Activated naive CD4-positive, alpha-beta T cell treated with anti-CD3 and anti-CD28 coated beads, Interleukin-2, amount 50 U/mL, for 24 hours (primary cell): Measurements from ENCODE around the gene XRCC6.
A peak's percentile ranks its signal among the peaks of the same experiment; 100 is the strongest.
"Not testable (repeated sequence)": the region's sequence is repeated elsewhere in the genome, so short reads cannot be mapped to it uniquely, and the experiment has no call there.

ENCODE experiments used
- H3K27ac Mint-ChIP-seq: one replicate; pipeline ENCODE4 v1.8.0; 2021; ENCODE audit warnings: mild to moderate bottlenecking, mixed read lengths
- H3K27me3 Mint-ChIP-seq: one replicate; pipeline ENCODE4 v1.8.0; 2021; ENCODE audit warnings: mixed read lengths
- H3K36me3 Mint-ChIP-seq: one replicate; pipeline ENCODE4 v1.8.0; 2021; ENCODE audit warnings: mixed read lengths
- H3K4me1 Mint-ChIP-seq: one replicate; pipeline ENCODE4 v1.8.0; 2021; ENCODE audit warnings: mixed read lengths
- H3K4me3 Mint-ChIP-seq: one replicate; pipeline ENCODE4 v1.8.0; 2021; ENCODE audit warnings: mild to moderate bottlenecking, mixed read lengths
- H3K9me3 Mint-ChIP-seq: one replicate; pipeline ENCODE4 v1.8.0; 2021; ENCODE audit warnings: mixed read lengths

XRCC6 gene

DNA sequence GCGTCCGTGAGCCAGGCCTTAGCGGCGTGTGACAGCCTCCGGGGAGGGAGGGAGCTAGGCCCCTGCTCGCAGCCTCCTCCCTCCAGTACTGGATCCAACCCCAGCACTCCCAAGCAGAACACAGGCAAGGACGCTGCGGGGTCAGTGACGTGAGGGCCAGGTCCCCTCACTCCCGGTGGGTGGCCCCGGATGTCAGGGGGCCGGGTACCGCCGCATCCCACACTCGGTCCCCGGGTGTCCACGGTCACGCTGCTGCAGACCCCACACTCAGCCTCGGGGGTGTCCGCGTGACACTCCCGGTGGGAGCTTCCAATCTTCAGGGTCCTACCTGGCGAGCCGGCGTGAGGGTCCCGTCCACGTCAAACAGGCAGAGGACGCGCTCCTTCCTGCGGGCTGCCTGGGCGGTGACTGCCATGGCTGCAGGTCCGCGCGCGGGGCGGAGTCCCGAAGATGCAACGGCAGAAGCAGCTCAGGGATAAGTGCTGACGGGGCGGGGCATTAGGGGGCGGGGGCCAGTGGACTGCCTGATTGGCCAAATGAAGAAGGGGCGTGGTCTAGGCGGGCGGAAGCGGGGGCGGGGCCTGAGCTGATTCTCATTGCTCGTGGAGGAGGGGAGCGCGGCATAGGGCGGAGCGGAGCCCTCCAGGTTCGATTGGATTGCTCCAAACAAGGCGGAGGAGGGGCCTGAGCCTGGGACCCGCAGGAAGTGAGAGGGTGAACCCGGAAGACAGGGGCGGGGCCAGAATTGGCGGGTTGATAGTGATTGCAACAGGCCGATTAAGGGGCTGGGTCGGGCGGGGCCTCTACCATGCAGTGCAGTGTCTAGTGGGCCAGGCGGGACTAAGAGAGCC, 31.5 kb upstream of the XRCC6 start, which contains the start of gene PMM1:
Gene PMM1 (minus strand): TSS at position 450 of the 851 bp plus-strand sequence. CDS start 35 bp downstream, at position 415.
- Mint-ChIP-seq H3K27ac (peak within 1 kb of the TSS; percentile 70), H3K4me1 (peaks cover 24% of the 10 kb centered on the region), H3K4me3 (peak within 1 kb of the TSS; percentile 95), H3K9me3 (no peaks in the 10 kb centered on the region), H3K36me3 (no peaks in the 10 kb centered on the region), H3K27me3 (no peaks in the 10 kb centered on the region)

DNA sequence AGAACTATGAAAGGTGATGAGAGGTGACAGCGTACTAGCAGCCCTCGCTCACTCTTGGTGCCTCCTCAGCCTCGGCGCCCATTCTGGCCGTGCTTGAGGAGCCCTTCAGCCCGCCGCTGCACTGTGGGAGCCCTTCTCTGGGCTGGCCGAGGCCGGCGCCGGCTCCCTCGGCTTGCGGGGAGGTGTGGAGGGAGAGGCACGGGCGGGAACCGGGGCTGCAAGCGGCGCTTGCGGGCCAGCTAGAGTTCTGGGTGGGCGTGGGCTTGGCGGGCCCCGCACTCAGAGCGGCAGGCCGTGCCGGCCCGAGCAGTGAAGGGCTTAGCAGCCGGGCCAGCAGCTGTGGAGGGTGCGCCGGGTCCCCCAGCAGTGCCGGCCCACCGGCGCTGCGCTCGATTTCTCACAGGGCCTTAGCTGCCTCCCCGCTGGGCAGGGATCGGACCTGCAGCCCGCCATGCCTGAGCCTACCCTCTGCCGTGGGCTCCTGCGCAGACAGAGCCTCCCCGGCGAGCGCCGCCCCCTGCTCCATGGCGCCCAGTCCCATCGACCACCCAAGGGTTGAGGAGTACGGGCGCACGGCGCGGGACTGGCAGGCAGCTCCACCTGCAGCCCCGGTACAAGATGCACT, 27.6 kb upstream of the XRCC6 start:
- peaks cover 14% of the 10 kb centered on the region for H3K4me1 Mint-ChIP-seq
- H3K4me3 Mint-ChIP-seq: not testable (repeated sequence)

DNA sequence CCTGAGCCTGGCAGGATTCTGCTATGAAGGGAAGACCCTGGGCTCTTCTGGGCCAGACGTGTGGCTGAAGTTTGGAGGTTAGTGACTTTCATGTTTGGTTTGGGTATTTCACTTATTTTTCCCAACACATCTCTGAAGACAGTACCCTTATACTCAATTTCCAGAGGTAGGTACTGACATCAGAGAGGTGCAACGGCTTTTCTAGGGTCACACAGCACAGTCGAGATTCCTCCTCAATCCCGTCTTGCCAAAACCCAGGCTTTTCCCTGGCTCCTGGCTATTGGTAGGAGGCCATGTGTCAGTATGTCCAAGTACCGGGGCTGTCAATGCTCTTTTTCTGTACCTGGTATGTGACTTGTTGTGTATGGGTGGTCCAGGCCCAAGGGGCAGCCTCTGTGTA, 25.4 kb upstream of the XRCC6 start:
- H3K27me3 Mint-ChIP-seq: no peaks in the 10 kb centered on the region
- peak overlapping the region; percentile 30 for H3K27ac Mint-ChIP-seq
- no peaks in the 10 kb centered on the region for H3K9me3 Mint-ChIP-seq
- H3K4me1 Mint-ChIP-seq: no peaks in the 10 kb centered on the region
- no peak overlapping the region for H3K4me3 Mint-ChIP-seq
- H3K36me3 Mint-ChIP-seq: peaks cover 4% of the 10 kb centered on the region

More for the DNA sequence above, 27.6 kb upstream of the XRCC6 start:
- H3K36me3 Mint-ChIP-seq, H3K27ac Mint-ChIP-seq, H3K27me3 Mint-ChIP-seq, H3K9me3 Mint-ChIP-seq: not testable (repeated sequence)

DNA sequence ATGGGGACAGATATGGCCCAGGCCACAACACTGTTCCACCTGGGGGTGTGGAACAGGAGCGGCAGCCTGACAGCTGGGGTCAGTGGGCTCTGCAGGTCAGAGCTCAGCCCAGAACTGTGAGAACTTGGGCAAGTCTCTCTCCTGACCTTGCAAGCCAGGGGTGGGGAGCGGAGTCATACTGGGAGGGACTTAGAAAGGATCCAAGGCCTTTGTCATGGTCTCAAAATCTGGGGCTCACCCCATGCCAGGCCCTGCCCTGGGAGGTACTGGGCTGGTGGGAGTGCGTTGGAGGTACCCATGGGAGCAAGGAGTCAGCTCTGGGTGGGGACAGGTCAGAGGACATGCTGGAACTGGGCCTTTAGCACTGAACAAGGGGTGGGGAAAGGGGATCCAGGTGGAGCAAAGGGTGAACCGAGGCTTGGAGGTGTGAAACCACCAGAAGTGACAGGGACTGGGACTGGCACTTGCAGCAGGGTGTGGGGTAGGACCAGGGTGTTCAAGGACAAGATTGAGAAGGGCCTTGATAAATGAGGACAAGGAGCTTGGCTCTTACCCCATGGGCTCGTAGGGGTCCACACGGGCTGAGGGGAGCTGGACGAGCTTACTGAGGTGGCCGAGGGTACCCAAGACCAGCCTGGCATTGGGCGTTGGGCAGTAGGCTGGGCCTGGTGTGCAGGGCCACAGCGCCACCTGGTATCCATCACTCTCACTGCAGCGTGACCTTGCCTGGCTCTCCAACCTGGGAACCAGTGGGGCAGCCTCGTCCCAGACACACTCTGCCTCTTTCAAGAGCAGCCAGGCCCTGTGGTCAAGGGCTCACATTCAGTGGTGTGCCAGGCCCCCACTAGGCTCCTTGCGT, 24.1 kb upstream of the XRCC6 start:
- peaks cover 10% of the 10 kb centered on the region for H3K36me3 Mint-ChIP-seq
- H3K9me3 Mint-ChIP-seq: no peaks in the 10 kb centered on the region
- no peaks in the 10 kb centered on the region for H3K4me1 Mint-ChIP-seq
- no peaks in the 10 kb centered on the region for H3K27me3 Mint-ChIP-seq
- H3K4me3 Mint-ChIP-seq: no peak overlapping the region
- no peak overlapping the region for H3K27ac Mint-ChIP-seq

DNA sequence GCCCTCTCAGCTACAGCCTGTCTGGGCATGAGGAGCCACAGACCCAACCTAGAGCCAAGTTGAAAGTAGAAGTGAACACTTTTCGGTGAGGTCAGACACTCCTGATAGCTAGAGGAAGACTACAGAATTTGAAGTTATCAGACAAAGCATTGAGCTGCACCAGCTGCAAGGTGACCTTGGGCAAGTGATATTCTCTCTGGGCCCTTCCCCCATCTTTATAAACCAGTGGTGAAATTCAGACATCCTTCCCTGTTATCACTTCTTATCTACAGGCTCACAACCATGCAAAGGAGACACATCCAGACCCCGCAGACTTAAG, 23.5 kb upstream of the XRCC6 start:
- Mint-ChIP-seq H3K4me3 (no peak overlapping the region), H3K27ac (no peak overlapping the region), H3K36me3 (peaks cover 13% of the 10 kb centered on the region), H3K4me1 (no peaks in the 10 kb centered on the region), H3K27me3 (no peaks in the 10 kb centered on the region), H3K9me3 (no peaks in the 10 kb centered on the region)

DNA sequence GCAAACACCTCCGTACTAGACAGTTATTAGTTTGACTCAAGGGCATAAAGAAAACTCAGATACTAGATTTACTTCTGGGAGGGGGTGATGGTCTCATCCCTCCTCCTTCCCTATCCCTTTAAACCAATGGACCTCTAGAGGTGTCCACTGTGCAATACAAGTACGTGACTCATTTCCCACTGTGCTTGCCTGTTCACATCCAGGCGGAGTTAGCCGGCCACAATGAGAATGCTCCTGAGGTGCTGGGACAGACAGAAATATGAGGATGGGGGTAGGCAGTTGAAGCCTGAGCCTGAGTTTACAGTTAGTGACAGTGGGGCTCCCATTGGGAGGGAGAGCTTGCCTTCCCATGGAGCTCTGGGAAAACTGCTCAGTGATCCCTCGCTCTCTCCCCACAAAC, 23.0 kb upstream of the XRCC6 start:
- Mint-ChIP-seq H3K4me1 (peaks cover 4% of the 10 kb centered on the region), H3K27me3 (no peaks in the 10 kb centered on the region), H3K27ac (no peak overlapping the region), H3K9me3 (no peaks in the 10 kb centered on the region), H3K36me3 (peaks cover 18% of the 10 kb centered on the region), H3K4me3 (no peak overlapping the region)

DNA sequence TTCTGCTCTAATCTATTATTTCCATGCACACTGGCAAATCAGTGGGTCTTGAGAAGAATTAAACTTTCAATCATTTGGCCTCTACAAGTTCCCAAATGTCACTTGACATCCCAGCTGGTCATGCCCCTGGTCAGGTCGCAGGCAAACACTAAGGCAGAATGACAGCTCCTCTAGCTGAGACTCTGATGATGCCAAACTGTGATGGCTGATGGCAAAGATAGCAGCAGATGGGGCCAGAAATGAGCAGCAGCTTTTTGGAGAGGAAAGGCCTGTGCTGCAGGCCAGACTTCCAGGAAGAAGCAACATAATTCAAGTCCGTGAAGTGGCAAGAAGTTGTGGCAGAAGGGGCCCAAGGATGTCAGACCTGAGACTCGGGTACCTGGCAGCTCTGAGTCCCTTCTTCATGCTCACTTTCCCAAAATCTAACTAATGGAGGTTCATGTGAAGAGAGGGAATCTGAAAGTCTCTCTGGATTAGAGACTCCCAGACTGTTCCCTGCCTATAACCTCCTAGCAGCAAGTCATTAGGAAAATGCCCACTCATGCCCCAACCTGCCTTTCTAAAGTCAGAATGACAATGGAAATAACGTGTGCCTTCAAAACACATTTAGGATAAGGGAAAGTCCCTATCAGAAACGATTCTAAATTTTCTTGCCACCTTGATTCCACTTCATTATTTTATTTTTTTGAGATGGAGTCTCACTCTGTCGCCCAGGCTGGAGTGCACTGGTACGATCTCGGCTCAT, 22.0 kb upstream of the XRCC6 start:
- Mint-ChIP-seq H3K36me3 (peaks cover 20% of the 10 kb centered on the region), H3K27me3 (no peaks in the 10 kb centered on the region), H3K9me3 (no peaks in the 10 kb centered on the region), H3K4me3 (no peak overlapping the region), H3K27ac (no peak overlapping the region), H3K4me1 (peaks cover 14% of the 10 kb centered on the region)

DNA sequence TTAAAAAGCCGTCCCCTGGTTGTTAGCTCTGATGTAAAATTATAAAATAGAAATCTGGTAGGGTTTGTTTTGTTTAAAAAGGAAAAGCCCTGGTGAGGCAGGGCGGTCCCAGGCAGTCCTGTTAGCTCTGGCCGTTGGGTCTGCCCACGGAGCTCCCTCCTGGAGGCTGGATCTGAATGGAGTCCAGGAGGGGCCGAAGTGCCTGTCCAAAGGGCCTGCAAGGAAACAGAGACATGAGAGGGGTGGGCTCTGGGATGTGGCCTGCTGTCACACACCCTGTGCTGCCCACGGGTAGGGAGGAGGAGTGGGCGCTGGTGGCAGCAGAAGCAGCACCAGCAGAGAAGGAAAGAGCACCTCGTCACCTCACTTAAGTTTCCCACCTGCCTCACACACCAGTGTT, 20.1 kb upstream of the XRCC6 start:
- no peaks in the 10 kb centered on the region for H3K9me3 Mint-ChIP-seq
- H3K4me3 Mint-ChIP-seq: no peak overlapping the region
- no peaks in the 10 kb centered on the region for H3K27me3 Mint-ChIP-seq
- peaks cover 31% of the 10 kb centered on the region for H3K36me3 Mint-ChIP-seq
- peaks cover 25% of the 10 kb centered on the region for H3K4me1 Mint-ChIP-seq
- H3K27ac Mint-ChIP-seq: no peak overlapping the region

DNA sequence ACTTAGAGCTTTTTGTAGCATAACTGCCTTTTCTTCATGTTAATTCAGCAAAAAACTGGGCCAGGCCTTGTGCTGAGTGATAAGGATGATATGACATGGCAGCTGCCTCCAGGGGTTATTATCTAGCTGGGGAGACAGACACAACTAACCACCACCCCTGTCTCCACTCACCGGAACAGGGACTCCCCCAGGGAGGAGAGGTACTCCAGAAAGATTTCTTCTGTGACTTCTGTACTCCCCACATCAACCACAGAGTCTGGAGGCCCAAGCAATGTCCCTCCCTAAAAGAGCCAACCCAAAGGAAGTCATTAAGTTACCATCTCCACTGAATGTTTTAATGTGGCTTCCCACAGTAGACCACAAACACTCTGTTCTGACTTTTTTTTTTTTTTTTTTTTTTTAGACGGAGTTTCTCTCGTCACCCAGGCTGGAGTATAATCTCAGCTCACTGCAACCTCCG, 17.2 kb upstream of the XRCC6 start:
- no peaks in the 10 kb centered on the region for H3K9me3 Mint-ChIP-seq
- no peaks in the 10 kb centered on the region for H3K27me3 Mint-ChIP-seq
- H3K4me3 Mint-ChIP-seq: no peak overlapping the region
- peaks cover 39% of the 10 kb centered on the region for H3K36me3 Mint-ChIP-seq
- peak overlapping the region; percentile 17 for H3K27ac Mint-ChIP-seq
- peaks cover 28% of the 10 kb centered on the region for H3K4me1 Mint-ChIP-seq

DNA sequence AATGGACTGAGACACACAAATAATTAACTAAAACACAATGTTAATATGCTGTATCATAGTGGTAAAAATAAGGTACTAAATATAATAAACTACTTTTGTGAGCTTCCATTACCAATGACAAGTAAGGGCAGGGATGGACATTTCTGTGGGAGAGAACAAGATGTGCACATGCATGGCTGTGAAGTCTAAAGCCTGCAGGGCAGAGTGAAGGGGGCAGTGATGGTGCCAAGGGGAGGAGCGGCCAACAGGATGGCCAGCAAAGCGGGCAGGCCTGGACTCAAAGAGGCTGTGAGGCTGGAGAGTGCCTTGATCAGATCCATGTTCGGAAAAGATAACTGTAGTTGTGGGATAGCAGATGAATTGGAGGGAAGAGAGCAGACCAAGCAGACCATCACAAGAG, 12.7 kb upstream of the XRCC6 start:
- Mint-ChIP-seq H3K36me3 (peaks cover 20% of the 10 kb centered on the region), H3K9me3 (no peaks in the 10 kb centered on the region), H3K4me1 (peaks cover 23% of the 10 kb centered on the region), H3K4me3 (no peak overlapping the region), H3K27ac (no peak overlapping the region), H3K27me3 (no peaks in the 10 kb centered on the region)

DNA sequence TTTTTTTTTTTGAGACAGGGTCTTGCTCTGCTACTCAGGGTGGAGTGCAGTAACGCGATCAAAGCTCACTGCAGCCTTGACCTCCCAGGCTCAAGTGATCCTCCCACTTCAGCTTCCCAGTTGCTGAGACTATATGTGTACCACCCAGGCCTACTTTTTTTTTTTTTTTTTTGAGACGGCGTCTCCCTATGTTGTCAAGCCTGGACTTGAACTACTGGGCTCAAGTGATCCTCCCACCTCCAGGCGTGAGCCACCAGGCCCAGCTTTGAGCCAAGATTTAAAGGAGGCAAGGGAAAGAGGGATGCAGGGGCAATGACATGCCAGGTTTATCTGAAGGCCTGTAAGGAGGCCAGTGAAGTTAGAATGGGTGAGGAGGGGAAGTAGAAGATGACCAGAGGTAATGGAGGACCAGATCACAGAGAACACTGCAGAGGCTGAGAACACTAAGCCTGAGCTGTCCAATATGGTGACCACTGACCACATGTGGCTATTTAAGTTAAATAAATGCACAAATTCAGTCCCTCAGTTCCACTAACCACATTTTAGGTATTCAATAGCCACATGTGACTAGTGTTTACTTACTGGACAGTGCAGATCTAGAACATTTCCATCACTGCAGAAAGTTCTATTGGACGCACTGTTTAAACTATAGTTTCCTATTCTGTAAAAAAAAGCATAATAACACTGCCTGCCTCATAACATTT, 8.3 kb upstream of the XRCC6 start:
- H3K4me3 Mint-ChIP-seq: no peak overlapping the region
- no peaks in the 10 kb centered on the region for H3K9me3 Mint-ChIP-seq
- no peaks in the 10 kb centered on the region for H3K27me3 Mint-ChIP-seq
- peaks cover 21% of the 10 kb centered on the region for H3K4me1 Mint-ChIP-seq
- no peak overlapping the region for H3K27ac Mint-ChIP-seq
- H3K36me3 Mint-ChIP-seq: peaks cover 10% of the 10 kb centered on the region

DNA sequence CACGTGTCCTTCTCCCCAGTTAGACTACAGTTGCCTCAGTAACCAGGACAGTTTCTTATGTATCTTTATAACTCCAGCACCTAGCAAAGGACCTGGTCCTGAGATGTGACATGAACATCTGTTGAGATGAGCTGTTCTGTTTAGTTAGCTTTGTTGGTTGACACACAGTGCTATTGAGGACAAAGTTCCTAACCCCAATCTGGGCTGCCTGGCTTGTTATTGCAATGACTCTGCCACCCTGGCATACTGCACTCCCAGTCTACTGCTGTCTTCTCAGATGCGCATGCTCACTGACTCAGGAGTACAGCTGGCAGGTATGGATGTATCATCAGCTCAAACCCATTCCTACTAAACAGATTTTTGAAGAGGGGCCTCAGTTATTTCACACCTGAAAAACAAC, 7.6 kb upstream of the XRCC6 start:
- Mint-ChIP-seq H3K36me3 (peaks cover 5% of the 10 kb centered on the region), H3K4me1 (peaks cover 24% of the 10 kb centered on the region)

DNA sequence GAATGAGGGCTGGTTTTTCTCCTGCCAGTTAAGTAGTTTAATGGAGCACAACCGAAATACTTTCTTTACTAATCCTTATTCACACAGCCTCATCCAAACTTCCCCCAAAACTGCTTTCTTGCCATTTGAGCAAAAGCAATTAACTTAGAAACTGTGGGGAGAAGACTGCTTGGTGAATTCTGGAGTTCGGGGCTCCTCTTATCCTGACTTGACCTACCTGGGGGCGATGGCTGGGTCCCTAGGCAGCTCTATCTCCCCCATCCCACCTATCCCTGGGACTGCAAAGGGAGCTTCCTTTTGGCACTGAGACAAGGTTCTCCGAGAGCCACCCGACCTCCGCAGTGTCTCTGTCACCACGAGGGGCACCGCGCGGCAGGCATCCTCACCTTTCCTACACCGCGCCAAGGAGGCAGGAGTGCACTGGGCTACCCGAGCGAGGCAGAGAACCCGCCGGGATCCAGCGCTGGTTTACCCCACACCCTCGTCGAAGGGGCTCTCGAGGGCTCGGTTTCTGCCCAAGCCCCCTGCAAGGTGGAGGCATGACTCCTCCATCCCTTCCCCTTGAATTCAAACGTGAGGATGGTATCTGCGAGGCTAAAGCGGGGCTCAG, 1.0 kb upstream of the XRCC6 start:
- H3K36me3 Mint-ChIP-seq: peaks cover 20% of the 10 kb centered on the region
- H3K4me3 Mint-ChIP-seq: peak overlapping the region; percentile 100
- H3K4me1 Mint-ChIP-seq: peaks cover 36% of the 10 kb centered on the region
- H3K27ac Mint-ChIP-seq: peak overlapping the region; percentile 100
- no peaks in the 10 kb centered on the region for H3K27me3 Mint-ChIP-seq
- H3K9me3 Mint-ChIP-seq: no peaks in the 10 kb centered on the region

More for the DNA sequence above, 7.6 kb upstream of the XRCC6 start:
- Mint-ChIP-seq H3K27me3 (no peaks in the 10 kb centered on the region), H3K9me3 (no peaks in the 10 kb centered on the region), H3K27ac (no peak overlapping the region), H3K4me3 (no peak overlapping the region)

DNA sequence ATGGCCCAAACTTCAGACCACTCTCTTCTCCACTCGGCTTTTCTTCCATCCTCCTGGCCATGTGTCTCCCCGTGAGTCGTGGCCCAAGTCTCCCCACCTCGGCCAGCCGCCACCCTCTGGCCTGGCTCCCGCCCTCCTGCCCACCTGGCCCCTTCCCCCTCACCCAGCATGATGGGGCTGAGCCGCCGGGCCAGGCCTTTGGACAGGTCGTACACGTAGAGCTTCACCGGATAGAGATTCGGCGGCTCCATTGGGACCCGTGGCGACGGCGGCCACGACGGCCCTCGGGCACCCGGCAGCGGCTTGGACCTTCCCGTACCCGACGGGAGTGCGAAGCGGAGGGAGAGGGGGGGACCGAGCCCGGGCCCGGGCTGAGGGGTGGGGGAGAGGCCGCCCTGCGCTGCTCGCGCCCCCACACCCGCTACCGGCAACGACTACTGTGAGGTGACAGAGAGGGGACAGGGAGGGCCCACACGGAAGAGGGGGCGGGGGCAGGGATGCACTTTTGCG, 451 bp upstream of the XRCC6 start, which contains the start of gene DESI1:
Gene DESI1 (minus strand): TSS at position 455 of the 510 bp plus-strand sequence. CDS start 204 bp downstream, at position 251.
- Mint-ChIP-seq H3K27me3 (no peaks in the 10 kb centered on the region), H3K9me3 (no peaks in the 10 kb centered on the region), H3K27ac (peak within 1 kb of the TSS; percentile 100), H3K4me1 (peaks cover 40% of the 10 kb centered on the region), H3K36me3 (peaks cover 20% of the 10 kb centered on the region), H3K4me3 (peak within 1 kb of the TSS; percentile 100)
